Activated CD4-positive, alpha-beta memory T cell treated with anti-CD3 and anti-CD28 coated beads for 36 hours (primary cell): Measurements from ENCODE around the gene NIBAN1. TPM values are rescaled to one million over a fixed set of nuclear protein-coding genes. Genes with fewer than 3 reads are reported as not detected.
A peak's percentile ranks its signal among the peaks of the same experiment; 100 is the strongest.
"Not testable (repeated sequence)": the region's sequence is repeated elsewhere in the genome, so short reads cannot be mapped to it uniquely, and the experiment has no call there.

ENCODE experiments used
- CTCF ChIA-PET: fragments of 350-600 bp; sonication (Branson Sonifier 250); formaldehyde crosslinking; loops from one replicate; lab custom pipeline; 2021; ENCODE audit warnings: antibody characterized with exemption, inconsistent platforms; lab: Charles Lee
- POLR2A ChIA-PET: fragments of 350-600 bp; sonication (Branson Sonifier 250); formaldehyde crosslinking; loops from one replicate; lab custom pipeline; 2021; ENCODE audit warnings: antibody characterized with exemption; lab: Charles Lee
- DNase-seq: peaks from one replicate; pipeline ENCODE4 v3.0.0-alpha.2; 2020
- H3K27ac Mint-ChIP-seq: one replicate; pipeline ENCODE4 v1.8.0; 2021; ENCODE audit warnings: mixed read lengths
- H3K27me3 Mint-ChIP-seq: one replicate; pipeline ENCODE4 v1.8.0; 2021; ENCODE audit warnings: mixed read lengths
- H3K36me3 Mint-ChIP-seq: one replicate; pipeline ENCODE4 v1.8.0; 2021; ENCODE audit warnings: mixed read lengths
- H3K4me1 Mint-ChIP-seq: one replicate; pipeline ENCODE4 v1.8.0; 2021; ENCODE audit warnings: low read depth, mixed read lengths
- H3K4me3 Mint-ChIP-seq: one replicate; pipeline ENCODE4 v1.8.0; 2021; ENCODE audit warnings: mild to moderate bottlenecking, mixed read lengths
- H3K9me3 Mint-ChIP-seq: one replicate; pipeline ENCODE4 v1.8.0; 2021; ENCODE audit warnings: mixed read lengths
- intact Hi-C: fragments of 100-400 bp; cut with micrococcal nuclease; formaldehyde crosslinking; loops from one replicate; pipeline ENCODE4 v1.15.1; 2023
- total RNA-seq, 2 experiments: library from RNA; stranded (reverse); gene quantifications; one replicate each; pipeline ENCODE4 v1.2.3, GENCODE V29; 2021

The NIBAN1 gene, protein sequence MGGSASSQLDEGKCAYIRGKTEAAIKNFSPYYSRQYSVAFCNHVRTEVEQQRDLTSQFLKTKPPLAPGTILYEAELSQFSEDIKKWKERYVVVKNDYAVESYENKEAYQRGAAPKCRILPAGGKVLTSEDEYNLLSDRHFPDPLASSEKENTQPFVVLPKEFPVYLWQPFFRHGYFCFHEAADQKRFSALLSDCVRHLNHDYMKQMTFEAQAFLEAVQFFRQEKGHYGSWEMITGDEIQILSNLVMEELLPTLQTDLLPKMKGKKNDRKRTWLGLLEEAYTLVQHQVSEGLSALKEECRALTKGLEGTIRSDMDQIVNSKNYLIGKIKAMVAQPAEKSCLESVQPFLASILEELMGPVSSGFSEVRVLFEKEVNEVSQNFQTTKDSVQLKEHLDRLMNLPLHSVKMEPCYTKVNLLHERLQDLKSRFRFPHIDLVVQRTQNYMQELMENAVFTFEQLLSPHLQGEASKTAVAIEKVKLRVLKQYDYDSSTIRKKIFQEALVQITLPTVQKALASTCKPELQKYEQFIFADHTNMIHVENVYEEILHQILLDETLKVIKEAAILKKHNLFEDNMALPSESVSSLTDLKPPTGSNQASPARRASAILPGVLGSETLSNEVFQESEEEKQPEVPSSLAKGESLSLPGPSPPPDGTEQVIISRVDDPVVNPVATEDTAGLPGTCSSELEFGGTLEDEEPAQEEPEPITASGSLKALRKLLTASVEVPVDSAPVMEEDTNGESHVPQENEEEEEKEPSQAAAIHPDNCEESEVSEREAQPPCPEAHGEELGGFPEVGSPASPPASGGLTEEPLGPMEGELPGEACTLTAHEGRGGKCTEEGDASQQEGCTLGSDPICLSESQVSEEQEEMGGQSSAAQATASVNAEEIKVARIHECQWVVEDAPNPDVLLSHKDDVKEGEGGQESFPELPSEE
- total RNA-seq, result 10 to 100 TPM; 18.7 to 19.8 TPM

DNA sequence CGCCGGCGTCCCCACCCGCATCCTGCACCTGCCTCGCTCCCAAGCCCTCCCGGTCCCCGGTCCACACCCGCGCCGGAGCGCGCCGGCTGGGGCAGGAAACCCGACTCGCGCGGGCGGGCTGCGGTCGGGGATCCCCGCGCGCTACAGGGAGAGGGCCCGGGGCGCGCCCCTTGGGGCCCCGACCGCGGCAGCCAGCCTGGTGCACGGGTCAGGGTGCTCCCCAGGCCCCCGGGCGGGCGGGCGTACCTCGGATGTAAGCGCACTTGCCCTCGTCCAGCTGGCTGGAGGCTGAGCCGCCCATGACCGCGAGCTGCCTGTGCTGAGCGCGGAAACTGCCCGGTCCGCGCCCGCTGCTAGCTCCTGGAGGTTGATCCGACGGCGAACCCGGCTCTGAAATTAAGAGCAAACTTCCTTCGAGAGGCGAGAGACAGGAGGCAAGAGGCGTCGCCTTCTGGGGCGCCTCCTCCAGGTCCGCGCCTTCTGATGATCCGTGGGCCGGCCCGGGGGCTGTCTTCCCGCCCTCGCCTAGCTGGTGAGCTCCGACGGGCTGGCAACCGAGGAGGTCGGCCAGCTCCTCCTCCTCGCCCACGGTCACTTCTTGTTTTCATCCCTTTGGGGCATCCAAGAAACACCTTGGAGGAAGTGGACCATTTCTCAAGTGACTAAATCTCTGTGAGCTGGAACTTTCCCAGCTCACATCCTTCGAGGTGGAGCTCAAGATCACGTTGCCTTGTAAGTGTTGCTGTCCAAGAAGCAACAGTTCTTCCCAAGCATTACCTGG, at the start of gene NIBAN1:
Gene NIBAN1 (minus strand): TSS at position 453 of the 781 bp plus-strand sequence. CDS start 152 bp downstream, at position 301.
- Mint-ChIP-seq H3K9me3 (no peaks in the 10 kb centered on the region), H3K27ac (peak within 1 kb of the TSS; percentile 96), H3K4me1 (peaks cover 45% of the 10 kb centered on the region), H3K27me3 (peaks cover 6% of the 10 kb centered on the region), H3K36me3 (no peaks in the 10 kb centered on the region), H3K4me3 (peak within 1 kb of the TSS; percentile 94)
- intact Hi-C loops, result loop anchor here (5.0 to 10.0 kb wide), 2 partner anchors 1403 to 1499 kb away; partner anchors contain the start of genes ODR4, SMG7 and TPR
- DNase-seq, result peak; percentile 78
- CTCF ChIA-PET, result interaction anchor here (0.6 to 19.2 kb wide), 10 partner anchors 8 to 220 kb away, joined by 3 to 362 read pairs (median 4); partner anchors contain the start of gene EDEM3
- POLR2A ChIA-PET, result interaction anchor here (0.7 to 5.8 kb wide), 17 partner anchors 8 to 307 kb away, joined by 3 to 46 read pairs (median 4); partner anchors contain the start of genes EDEM3 and RNF2

DNA sequence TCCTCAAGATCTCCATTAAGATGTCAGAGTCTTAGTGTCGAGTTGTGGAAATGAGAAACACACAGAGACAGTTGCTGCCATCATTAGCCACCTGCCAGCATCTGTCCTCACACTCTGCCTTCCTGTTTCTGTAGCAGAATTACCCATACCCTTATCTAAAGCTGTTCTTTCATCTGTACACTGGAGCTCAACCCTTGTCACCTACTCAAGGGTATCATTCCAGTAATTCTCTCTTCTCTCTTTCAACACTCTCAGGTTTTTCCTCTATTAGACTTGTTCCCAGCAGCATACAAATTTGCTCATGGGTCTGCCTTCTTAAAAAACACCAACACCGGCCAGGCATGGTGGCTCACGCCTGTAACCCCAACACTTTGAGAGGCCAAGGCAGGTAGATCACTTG, 43.7 kb upstream of the NIBAN1 start:
- intact Hi-C loops, result no loop called here
- H3K27ac Mint-ChIP-seq, result no peak overlapping the region
- peaks cover 2% of the 10 kb centered on the region for H3K27me3 Mint-ChIP-seq
- H3K36me3 Mint-ChIP-seq, result no peaks in the 10 kb centered on the region
- no peaks in the 10 kb centered on the region for H3K4me1 Mint-ChIP-seq
- no peak overlapping the region for H3K4me3 Mint-ChIP-seq
- no peaks in the 10 kb centered on the region for H3K9me3 Mint-ChIP-seq
- ChIA-PET CTCF (no interaction called here), POLR2A (no interaction called here)
- DNase-seq, result no peak

GRCh38 chr1:185017338-185017737, 43.0 kb upstream of the NIBAN1 start:
- POLR2A ChIA-PET, result no interaction called here
- H3K4me1 Mint-ChIP-seq, result no peaks in the 10 kb centered on the region
- intact Hi-C loops, result no loop called here
- no peak overlapping the region for H3K4me3 Mint-ChIP-seq
- H3K27ac Mint-ChIP-seq, result no peak overlapping the region
- no peaks in the 10 kb centered on the region for H3K9me3 Mint-ChIP-seq
- no peak for DNase-seq
- CTCF ChIA-PET, result no interaction called here
- H3K27me3 Mint-ChIP-seq, result peaks cover 2% of the 10 kb centered on the region
- no peaks in the 10 kb centered on the region for H3K36me3 Mint-ChIP-seq

DNA sequence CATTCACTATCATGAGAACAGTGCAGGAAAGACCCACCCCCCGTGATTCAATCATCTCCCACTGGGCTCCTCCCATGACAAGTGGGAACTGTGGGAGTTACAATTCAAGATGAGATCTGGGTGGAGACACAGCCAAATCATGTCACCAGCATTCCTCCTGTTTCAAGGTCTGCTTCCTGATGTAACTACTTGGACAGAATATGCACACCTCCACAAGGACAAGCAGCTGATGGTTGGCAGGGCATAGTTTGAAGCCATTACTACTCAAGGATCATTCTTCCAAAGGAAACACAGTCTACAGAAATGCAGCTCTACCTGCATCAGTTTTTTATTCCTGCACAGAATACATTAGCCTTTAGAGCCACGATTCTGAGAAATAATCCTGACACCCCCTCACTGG, 42.6 kb upstream of the NIBAN1 start:
- ChIA-PET CTCF (no interaction called here), POLR2A (no interaction called here)
- peaks cover 2% of the 10 kb centered on the region for H3K27me3 Mint-ChIP-seq
- H3K36me3 Mint-ChIP-seq, result no peaks in the 10 kb centered on the region
- H3K4me1 Mint-ChIP-seq, result no peaks in the 10 kb centered on the region
- DNase-seq, result no peak
- H3K27ac Mint-ChIP-seq, result no peak overlapping the region
- intact Hi-C loops, result no loop called here
- H3K9me3 Mint-ChIP-seq, result no peaks in the 10 kb centered on the region
- H3K4me3 Mint-ChIP-seq, result no peak overlapping the region

GRCh38 chr1:185015631-185016030, 41.3 kb upstream of the NIBAN1 start:
- Mint-ChIP-seq H3K27me3 (peaks cover 2% of the 10 kb centered on the region), H3K27ac (no peak overlapping the region), H3K4me3 (no peak overlapping the region), H3K4me1 (no peaks in the 10 kb centered on the region), H3K9me3 (no peaks in the 10 kb centered on the region), H3K36me3 (no peaks in the 10 kb centered on the region)
- intact Hi-C loops, result no loop called here
- ChIA-PET CTCF (no interaction called here), POLR2A (no interaction called here)
- no peak for DNase-seq

DNA sequence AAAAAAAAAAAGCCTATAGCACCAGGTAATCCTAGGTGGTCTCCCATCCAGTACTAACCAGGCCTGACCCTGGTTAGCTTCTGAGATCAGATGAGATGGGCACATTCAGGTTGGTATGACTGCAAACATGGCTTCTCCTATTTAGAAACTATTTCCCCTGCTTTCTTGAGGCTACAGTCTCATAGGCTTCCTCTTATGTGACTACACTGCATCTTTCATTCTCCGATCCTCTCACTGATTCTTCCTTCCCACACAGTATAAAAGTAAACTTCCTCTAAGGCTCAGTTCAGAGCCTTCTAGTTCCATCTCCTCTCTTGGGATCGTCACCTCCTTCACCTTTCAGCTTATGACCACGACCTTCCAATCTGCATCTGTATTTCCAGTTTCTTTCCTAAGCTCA, 40.6 kb upstream of the NIBAN1 start:
- Mint-ChIP-seq H3K36me3 (no peaks in the 10 kb centered on the region), H3K9me3 (no peaks in the 10 kb centered on the region), H3K4me1 (no peaks in the 10 kb centered on the region), H3K27ac (no peak overlapping the region), H3K4me3 (no peak overlapping the region), H3K27me3 (peaks cover 2% of the 10 kb centered on the region)
- CTCF ChIA-PET, result interaction anchor here (0.5 kb wide), 1 partner anchor 60 kb away, joined by 3 read pairs; no protein-coding TSS in a partner anchor
- POLR2A ChIA-PET, result no interaction called here
- intact Hi-C loops, result no loop called here
- no peak for DNase-seq

DNA sequence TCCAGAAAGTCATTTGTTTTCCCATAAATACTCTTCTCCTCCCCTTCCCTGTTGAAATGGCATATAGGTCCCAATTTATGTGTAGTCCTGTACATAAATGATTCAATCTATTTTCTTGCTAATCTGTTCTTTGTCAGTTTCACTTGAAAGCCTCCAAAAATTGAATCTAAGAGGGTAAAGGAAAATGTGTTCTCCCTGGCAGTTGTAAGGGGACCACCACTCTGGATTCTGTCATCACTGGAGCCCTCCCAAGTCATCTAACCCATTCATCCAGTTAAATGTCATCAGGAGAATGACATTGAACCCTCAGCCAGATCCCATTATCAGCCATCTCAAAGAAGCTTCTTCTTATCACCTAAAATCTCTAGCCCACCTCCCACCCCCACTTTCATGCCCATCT, 36.1 kb upstream of the NIBAN1 start:
- POLR2A ChIA-PET, result no interaction called here
- H3K4me1 Mint-ChIP-seq, result no peaks in the 10 kb centered on the region
- H3K36me3 Mint-ChIP-seq, result no peaks in the 10 kb centered on the region
- H3K4me3 Mint-ChIP-seq, result no peak overlapping the region
- no peaks in the 10 kb centered on the region for H3K27me3 Mint-ChIP-seq
- H3K9me3 Mint-ChIP-seq, result no peaks in the 10 kb centered on the region
- intact Hi-C loops, result no loop called here
- CTCF ChIA-PET, result interaction anchor here (1.8 kb wide), 1 partner anchor 205 kb away, joined by 4 read pairs; no protein-coding TSS in a partner anchor
- no peak for DNase-seq
- no peak overlapping the region for H3K27ac Mint-ChIP-seq

DNA sequence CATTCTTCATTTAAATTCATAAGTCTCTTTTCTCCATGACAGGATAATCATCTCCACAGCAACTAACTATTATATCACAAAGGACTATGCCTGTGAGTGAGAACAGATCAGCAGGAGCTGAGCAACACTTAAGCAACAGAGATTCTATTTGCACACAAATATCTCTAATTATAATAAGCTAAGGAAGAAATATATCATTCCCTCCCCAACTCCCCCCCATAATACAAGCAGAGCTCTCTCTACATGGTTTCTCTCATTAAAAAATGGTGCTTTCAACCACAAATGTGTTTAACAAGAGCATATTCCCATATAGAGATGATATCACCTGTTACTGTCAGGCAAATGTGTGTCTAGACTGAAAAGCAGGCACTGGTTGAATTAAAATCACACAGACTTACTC, 34.5 kb upstream of the NIBAN1 start:
- no peaks in the 10 kb centered on the region for H3K4me1 Mint-ChIP-seq
- peaks cover 1% of the 10 kb centered on the region for H3K27me3 Mint-ChIP-seq
- CTCF ChIA-PET, result interaction anchor here (1.8 kb wide), 1 partner anchor 204 kb away, joined by 4 read pairs; no protein-coding TSS in a partner anchor
- no peak overlapping the region for H3K27ac Mint-ChIP-seq
- H3K4me3 Mint-ChIP-seq, result no peak overlapping the region
- intact Hi-C loops, result no loop called here
- POLR2A ChIA-PET, result no interaction called here
- no peak for DNase-seq
- no peaks in the 10 kb centered on the region for H3K9me3 Mint-ChIP-seq
- no peaks in the 10 kb centered on the region for H3K36me3 Mint-ChIP-seq

GRCh38 chr1:185001312-185001880, 27.1 kb upstream of the NIBAN1 start:
- POLR2A ChIA-PET, intact Hi-C loops, H3K27ac Mint-ChIP-seq, H3K36me3 Mint-ChIP-seq, H3K9me3 Mint-ChIP-seq, H3K4me3 Mint-ChIP-seq, DNase-seq, H3K4me1 Mint-ChIP-seq, CTCF ChIA-PET: not testable (repeated sequence)
- H3K27me3 Mint-ChIP-seq, result peaks cover 18% of the 10 kb centered on the region

- DNase-seq, POLR2A ChIA-PET, H3K4me3 Mint-ChIP-seq, H3K9me3 Mint-ChIP-seq, H3K36me3 Mint-ChIP-seq, H3K4me1 Mint-ChIP-seq, CTCF ChIA-PET, H3K27ac Mint-ChIP-seq: not testable (repeated sequence)
- peaks cover 24% of the 10 kb centered on the region for H3K27me3 Mint-ChIP-seq
- intact Hi-C loops, result loop anchor here (10.0 kb wide), 1 partner anchor 85 kb away; no protein-coding TSS in a partner anchor
Observed at GRCh38 chr1:184999974-185000373, 25.7 kb upstream of the NIBAN1 start.

DNA sequence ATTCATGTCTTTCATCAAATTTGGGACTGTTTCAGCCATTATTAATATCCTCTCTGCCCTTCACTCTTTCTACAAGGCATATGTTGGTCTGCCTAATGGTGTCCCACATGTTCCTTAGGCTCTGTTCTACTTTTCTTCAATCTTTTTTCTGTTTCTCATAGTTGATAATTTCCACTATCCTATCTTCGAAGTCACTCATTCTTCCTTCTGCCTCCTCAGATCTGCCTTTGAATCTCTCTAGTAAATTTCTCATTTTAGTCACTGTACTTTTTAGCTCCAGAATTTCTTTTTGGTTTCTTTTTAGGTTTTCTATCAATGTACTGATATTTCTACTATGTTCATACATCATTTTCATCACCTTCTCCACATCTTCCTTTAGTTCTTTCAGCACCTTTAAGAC, 20.0 kb upstream of the NIBAN1 start:
- no peak overlapping the region for H3K4me3 Mint-ChIP-seq
- no peak for DNase-seq
- peaks cover 18% of the 10 kb centered on the region for H3K27me3 Mint-ChIP-seq
- peaks cover 5% of the 10 kb centered on the region for H3K36me3 Mint-ChIP-seq
- ChIA-PET POLR2A (no interaction called here), CTCF (no interaction called here)
- no peaks in the 10 kb centered on the region for H3K4me1 Mint-ChIP-seq
- peaks cover 11% of the 10 kb centered on the region for H3K9me3 Mint-ChIP-seq
- H3K27ac Mint-ChIP-seq, result no peak overlapping the region
- intact Hi-C loops, result loop anchor here (10.0 kb wide), 1 partner anchor 90 kb away; no protein-coding TSS in a partner anchor
